Activated naive CD4-positive, alpha-beta T cell treated with anti-CD3 and anti-CD28 coated beads for 36 hours (primary cell): ENCODE results near the gene GAPDH. TPM values are rescaled to one million over a fixed set of nuclear protein-coding genes. Genes with fewer than 3 reads are reported as not detected.

Experiments
- CTCF ChIA-PET: fragments of 350-600 bp; sonication (Branson Sonifier 250); formaldehyde crosslinking; loops from one replicate; lab custom pipeline; 2021; ENCODE audit warnings: antibody characterized with exemption; lab: Charles Lee
- DNase-seq: peaks from one replicate; pipeline ENCODE4 v3.0.0-alpha.2; 2020
- H3K27ac Mint-ChIP-seq: one replicate; pipeline ENCODE4 v1.8.0; 2021; ENCODE audit warnings: mild to moderate bottlenecking, mixed read lengths
- H3K27me3 Mint-ChIP-seq: one replicate; pipeline ENCODE4 v1.8.0; 2021; ENCODE audit warnings: low read depth, mixed read lengths
- H3K36me3 Mint-ChIP-seq: one replicate; pipeline ENCODE4 v1.8.0; 2021; ENCODE audit warnings: low read depth, mixed read lengths
- H3K4me1 Mint-ChIP-seq: one replicate; pipeline ENCODE4 v1.8.0; 2021; ENCODE audit warnings: low read depth, mixed read lengths
- H3K4me3 Mint-ChIP-seq: one replicate; pipeline ENCODE4 v1.8.0; 2021; ENCODE audit warnings: mild to moderate bottlenecking, moderate library complexity, mixed read lengths
- H3K9me3 Mint-ChIP-seq: one replicate; pipeline ENCODE4 v1.8.0; 2021; ENCODE audit warnings: mixed read lengths
- intact Hi-C: fragments of 100-400 bp; cut with micrococcal nuclease; formaldehyde crosslinking; loops from one replicate; pipeline ENCODE4 v1.15.1; 2023
- total RNA-seq, 2 experiments: library from RNA; stranded (reverse); gene quantifications; one replicate each; pipeline ENCODE4 v1.2.3, GENCODE V29; 2021

GAPDH gene
- total RNA-seq, 2 experiments from 2014 or later = 6,537 to 6,787 TPM

DNA sequence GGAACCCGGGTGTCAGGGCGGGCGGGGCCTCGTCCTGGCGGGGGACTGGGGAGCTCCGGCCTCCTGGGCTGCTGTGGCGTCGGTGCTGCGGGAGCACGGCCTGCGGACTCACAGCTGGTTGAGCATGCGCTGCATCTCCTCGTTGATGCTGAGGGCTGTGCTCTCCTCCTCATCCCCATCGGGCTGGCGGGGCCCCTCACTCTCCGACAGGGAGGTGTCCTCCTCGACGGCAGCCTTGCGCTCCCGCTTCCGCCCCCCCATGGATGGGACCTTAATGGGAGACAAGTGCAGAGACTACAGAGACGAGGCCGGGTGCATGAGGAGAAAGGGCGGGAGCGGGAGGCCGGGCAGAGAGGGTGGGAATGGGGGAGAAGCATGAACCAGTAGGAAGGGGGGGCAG lies 14.2 kb downstream of the GAPDH start:
- no peak for DNase-seq
- Mint-ChIP-seq H3K27ac (no peak overlapping the region), H3K27me3 (no peaks in the 10 kb centered on the region), H3K4me1 (peaks cover 26% of the 10 kb centered on the region), H3K9me3 (no peaks in the 10 kb centered on the region), H3K36me3 (peaks cover 11% of the 10 kb centered on the region), H3K4me3 (no peak overlapping the region)
- CTCF ChIA-PET = interaction anchor here (6.5 kb wide), 1 partner anchor 10 kb away, joined by 65 read pairs; no protein-coding TSS in a partner anchor
- intact Hi-C loops = no loop called here

DNA sequence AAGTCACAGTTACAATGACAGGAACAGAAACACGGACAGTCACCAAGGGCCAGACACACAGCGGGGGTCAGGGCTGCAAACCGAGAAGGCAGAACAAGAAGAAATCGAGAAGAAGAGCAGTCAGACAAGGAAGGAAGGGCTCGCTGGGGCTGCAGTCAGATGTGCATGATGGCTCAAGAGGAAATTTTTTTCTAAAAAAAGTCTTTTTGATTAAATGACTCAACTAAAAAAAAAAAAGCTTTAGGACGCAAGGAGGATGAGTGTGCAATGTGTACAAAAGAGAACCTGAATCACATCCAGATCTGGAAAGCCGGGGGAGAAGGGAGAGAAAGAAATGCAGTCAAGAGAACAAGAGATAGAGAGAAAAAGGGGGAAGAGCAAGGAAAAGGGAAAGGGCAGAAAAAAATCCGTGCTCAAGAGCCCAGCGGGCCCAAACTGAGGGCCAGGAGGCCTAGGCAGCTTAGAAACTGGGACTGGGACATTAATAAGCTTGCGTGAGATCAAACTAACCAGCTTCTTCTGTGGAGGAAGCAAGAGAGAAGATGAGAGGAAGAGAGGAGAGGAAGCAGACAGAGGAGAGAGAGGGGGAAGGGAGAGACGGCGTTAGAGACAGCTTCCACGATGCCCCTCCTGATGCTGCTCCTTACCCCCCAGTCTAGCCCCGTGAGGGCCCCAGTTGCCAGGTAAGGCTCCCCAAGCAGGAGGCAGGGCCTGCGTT lies 14.8 kb downstream of the GAPDH start:
- Mint-ChIP-seq H3K9me3 (no peaks in the 10 kb centered on the region), H3K4me1 (peaks cover 30% of the 10 kb centered on the region), H3K27me3 (no peaks in the 10 kb centered on the region), H3K4me3 (no peak overlapping the region), H3K36me3 (peaks cover 11% of the 10 kb centered on the region), H3K27ac (no peak overlapping the region)
- DNase-seq = no peak
- intact Hi-C loops = no loop called here
- CTCF ChIA-PET = interaction anchor here (6.4 to 6.5 kb wide), 2 partner anchors 10 to 15 kb away, joined by 52 to 65 read pairs; no protein-coding TSS in a partner anchor

DNA sequence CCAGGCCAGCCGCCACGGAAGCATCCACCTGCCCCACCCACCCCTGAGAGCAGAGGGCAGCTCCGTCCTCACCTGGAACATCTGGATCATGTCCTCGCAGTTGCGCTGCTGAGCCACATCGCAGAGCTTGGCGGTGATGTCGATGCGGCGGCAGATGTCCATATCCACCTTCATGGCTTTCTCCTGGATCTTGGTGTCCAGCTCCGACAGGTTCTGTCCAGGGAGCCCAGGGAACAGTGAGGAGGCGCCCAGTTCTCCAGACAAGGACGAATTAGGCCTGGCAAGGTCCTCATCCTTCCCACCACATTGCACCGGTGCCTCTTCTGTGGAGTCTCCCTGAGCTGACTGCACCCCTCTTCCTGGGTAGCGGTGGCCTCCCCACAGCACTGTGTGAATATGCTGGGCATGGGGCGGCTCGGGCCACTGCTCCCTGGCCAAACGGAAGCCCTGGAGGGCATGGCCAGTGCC lies 15.4 kb downstream of the GAPDH start:
- H3K27me3 Mint-ChIP-seq = no peaks in the 10 kb centered on the region
- CTCF ChIA-PET = interaction anchor here (1.1 to 6.5 kb wide), 4 partner anchors 10 to 21 kb away, joined by 3 to 65 read pairs (median 28); no protein-coding TSS in a partner anchor
- H3K4me1 Mint-ChIP-seq = peaks cover 36% of the 10 kb centered on the region

DNA sequence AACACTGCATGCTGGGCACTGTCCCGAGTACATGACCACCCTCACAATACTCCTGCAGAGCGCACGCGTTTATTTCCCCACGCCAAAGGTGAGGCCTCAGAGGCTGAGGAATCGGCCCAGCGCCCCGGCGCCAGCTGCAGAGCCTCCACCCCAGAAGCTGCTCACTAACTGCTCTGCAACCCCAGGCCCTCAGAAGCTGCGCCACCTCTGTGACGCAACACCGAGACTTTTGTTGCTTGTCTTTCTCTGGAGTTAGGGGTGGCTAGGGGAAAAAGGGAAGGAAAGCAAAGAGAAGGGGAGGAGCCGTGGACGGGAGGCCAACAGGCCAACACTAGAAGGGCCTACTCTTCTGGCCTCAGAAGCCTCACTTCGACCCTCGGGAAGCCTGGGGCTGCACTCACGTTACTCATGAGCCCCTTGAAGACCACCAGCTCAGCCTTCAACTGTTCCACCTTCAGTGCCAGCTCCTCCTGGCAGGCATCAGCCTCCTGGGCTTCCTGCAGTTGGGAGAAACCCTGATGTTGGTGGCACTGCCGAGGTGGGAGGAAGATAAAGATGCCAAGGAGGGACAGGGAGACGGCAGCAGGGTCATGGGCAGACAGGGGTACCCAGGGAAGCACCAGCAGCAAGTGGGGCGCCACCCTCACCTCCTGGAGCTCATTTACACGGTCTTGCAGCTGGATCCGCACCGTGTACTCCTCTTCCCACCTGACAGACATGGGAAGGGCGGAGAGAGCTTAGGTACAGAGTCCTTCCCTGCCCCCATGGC lies 16.2 kb downstream of the GAPDH start:
- CTCF ChIA-PET = interaction anchor here (0.5 to 6.5 kb wide), 6 partner anchors 9 to 51 kb away, joined by 3 to 65 read pairs (median 4); no protein-coding TSS in a partner anchor
- Mint-ChIP-seq H3K9me3 (no peaks in the 10 kb centered on the region), H3K36me3 (peaks cover 15% of the 10 kb centered on the region), H3K27ac (no peak overlapping the region), H3K4me3 (no peak overlapping the region), H3K27me3 (no peaks in the 10 kb centered on the region), H3K4me1 (peaks cover 41% of the 10 kb centered on the region)
- intact Hi-C loops = no loop called here
- no peak for DNase-seq

More for the DNA sequence above, 15.4 kb downstream of the GAPDH start:
- DNase-seq = no peak
- no peak overlapping the region for H3K4me3 Mint-ChIP-seq
- H3K27ac Mint-ChIP-seq = no peak overlapping the region
- intact Hi-C loops = no loop called here
- H3K36me3 Mint-ChIP-seq = peaks cover 10% of the 10 kb centered on the region
- H3K9me3 Mint-ChIP-seq = no peaks in the 10 kb centered on the region

DNA sequence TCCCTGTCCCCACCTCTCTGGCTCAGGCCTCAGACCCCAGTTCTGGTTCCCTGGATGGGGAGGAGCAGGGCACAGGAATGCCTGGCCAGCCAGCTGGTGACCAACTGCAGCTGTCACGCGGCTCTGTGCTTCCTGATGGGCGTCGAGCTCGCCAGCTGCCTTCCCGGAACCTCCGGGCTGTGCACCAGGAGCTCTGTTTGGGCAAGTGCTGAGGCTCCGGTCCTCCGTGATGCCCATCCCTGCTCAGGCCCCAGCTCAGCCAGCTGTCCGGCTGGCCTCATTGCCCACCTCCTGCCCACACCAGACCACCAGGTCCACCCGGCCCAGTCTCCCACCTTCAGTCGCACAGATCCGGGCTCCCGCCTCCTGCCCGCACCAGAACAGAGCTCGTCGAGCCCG lies 16.7 kb downstream of the GAPDH start:
- Mint-ChIP-seq H3K4me1 (peaks cover 41% of the 10 kb centered on the region), H3K27ac (peak overlapping the region; percentile 26), H3K4me3 (no peak overlapping the region), H3K36me3 (peaks cover 13% of the 10 kb centered on the region), H3K9me3 (no peaks in the 10 kb centered on the region), H3K27me3 (no peaks in the 10 kb centered on the region)
- CTCF ChIA-PET = interaction anchor here (1.1 to 6.5 kb wide), 4 partner anchors 12 to 50 kb away, joined by 4 to 65 read pairs (median 28); no protein-coding TSS in a partner anchor
- no peak for DNase-seq
- intact Hi-C loops = no loop called here

DNA sequence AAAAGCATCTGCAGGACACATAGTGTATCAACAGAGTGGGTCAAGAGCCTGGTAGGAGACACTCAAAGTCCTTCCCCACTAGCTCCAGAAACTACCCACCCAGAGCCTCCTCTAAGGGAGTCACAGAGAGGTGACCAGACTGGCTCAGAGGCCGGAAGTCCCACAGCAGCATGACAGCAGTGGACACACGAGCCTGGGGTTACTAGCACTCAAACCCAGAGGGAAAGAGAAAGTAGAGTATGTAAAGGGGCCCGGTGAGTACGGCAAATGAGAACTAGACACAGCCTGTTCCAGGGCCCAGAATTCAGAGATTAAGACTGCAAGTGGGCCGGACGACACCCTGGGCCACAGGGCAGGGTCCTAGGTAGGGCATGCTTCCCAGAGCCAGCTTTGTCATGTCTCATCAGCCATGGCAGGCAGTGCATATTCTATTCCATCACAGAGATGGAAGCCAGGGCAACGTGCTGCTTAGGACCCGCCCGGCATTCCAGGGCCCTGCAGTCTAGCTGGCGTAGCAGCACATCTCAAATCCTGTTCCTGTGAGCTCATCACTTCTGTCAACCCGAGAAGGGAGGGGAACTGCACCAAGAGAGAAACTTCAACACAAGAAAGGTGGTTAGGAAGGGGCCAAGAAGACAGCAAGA lies 17.3 kb downstream of the GAPDH start:
- H3K4me1 Mint-ChIP-seq = peaks cover 44% of the 10 kb centered on the region
- no peak overlapping the region for H3K4me3 Mint-ChIP-seq
- H3K27me3 Mint-ChIP-seq = no peaks in the 10 kb centered on the region
- intact Hi-C loops = no loop called here
- DNase-seq = no peak
- CTCF ChIA-PET = interaction anchor here (0.6 to 6.5 kb wide), 7 partner anchors 13 to 225 kb away, joined by 3 to 65 read pairs (median 5); partner anchors contain the start of gene LPAR5
- H3K9me3 Mint-ChIP-seq = no peaks in the 10 kb centered on the region
- H3K36me3 Mint-ChIP-seq = peaks cover 14% of the 10 kb centered on the region
- peak overlapping the region; percentile 26 for H3K27ac Mint-ChIP-seq

DNA sequence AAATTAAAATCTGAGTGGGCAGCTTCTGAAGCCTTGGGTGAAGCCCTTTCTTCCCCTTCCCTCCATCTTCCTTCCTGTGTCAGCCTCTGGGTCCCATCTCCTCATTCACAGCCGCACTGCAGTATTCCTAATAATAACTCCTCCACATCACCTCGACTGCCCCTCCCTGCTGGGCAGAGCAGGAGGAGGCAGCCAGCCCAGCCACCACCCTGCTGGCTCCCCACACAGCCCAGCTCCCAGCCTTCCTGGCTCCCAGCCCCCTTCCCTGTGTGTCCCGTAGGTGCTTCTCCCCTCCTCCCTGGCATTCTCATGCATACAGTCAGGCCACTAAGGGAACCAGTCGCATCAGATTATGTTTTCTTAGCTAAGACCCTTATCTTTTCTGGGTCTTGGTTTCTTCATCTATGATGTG lies 17.8 kb downstream of the GAPDH start:
- Mint-ChIP-seq H3K27ac (no peak overlapping the region), H3K27me3 (no peaks in the 10 kb centered on the region), H3K9me3 (no peaks in the 10 kb centered on the region), H3K36me3 (peaks cover 20% of the 10 kb centered on the region), H3K4me1 (peaks cover 49% of the 10 kb centered on the region), H3K4me3 (no peak overlapping the region)
- CTCF ChIA-PET = interaction anchor here (0.6 to 6.5 kb wide), 7 partner anchors 12 to 226 kb away, joined by 3 to 65 read pairs (median 5); partner anchors contain the start of gene LPAR5
- intact Hi-C loops = no loop called here
- DNase-seq = no peak

DNA sequence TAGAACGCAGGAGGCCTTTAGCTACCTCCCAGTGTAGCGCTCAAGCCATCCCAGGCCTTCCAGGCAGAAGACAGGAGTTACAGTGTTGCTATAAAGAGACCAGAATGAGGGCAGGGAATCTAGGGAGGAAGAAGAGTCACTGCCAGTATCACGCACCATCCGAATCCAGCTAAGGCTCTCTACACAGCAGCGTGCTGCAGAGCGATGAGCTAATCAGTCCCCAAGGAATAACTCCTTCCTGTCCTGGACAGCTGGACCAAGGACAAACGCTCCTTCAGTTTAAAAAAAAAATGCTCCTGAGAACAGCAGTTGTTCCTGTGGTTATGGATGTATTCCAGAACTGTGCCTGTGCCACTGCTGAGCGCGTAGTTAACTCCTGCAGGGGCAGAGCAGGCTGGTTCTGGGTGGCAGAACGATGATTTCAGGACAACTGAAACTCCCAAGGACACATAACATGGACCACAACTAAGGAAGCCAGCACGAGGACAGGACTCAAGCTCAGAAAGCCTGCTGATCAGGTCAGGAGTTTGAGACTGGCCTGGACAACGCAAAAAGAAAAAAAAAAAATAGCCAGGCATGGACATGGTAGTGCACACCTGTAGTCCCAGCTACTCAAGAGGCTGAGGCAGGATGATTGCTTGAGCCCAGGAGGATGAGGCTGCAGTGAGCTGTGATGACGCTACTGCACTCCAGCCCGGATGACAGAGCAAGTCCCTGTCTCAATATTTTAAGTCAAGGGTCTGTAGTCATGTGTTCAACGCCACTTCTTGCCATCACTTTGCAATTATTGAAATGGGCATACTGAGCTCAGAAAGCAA lies 18.9 kb downstream of the GAPDH start:
- peaks cover 18% of the 10 kb centered on the region for H3K36me3 Mint-ChIP-seq
- H3K4me3 Mint-ChIP-seq = no peak overlapping the region
- intact Hi-C loops = no loop called here
- H3K27me3 Mint-ChIP-seq = no peaks in the 10 kb centered on the region
- no peak for DNase-seq
- H3K9me3 Mint-ChIP-seq = no peaks in the 10 kb centered on the region
- CTCF ChIA-PET = interaction anchor here (0.6 to 6.5 kb wide), 16 partner anchors 9 to 299 kb away, joined by 3 to 65 read pairs (median 4); partner anchors contain the start of genes CDCA3, NOP2 and USP5
- no peak overlapping the region for H3K27ac Mint-ChIP-seq
- H3K4me1 Mint-ChIP-seq = peaks cover 55% of the 10 kb centered on the region

DNA sequence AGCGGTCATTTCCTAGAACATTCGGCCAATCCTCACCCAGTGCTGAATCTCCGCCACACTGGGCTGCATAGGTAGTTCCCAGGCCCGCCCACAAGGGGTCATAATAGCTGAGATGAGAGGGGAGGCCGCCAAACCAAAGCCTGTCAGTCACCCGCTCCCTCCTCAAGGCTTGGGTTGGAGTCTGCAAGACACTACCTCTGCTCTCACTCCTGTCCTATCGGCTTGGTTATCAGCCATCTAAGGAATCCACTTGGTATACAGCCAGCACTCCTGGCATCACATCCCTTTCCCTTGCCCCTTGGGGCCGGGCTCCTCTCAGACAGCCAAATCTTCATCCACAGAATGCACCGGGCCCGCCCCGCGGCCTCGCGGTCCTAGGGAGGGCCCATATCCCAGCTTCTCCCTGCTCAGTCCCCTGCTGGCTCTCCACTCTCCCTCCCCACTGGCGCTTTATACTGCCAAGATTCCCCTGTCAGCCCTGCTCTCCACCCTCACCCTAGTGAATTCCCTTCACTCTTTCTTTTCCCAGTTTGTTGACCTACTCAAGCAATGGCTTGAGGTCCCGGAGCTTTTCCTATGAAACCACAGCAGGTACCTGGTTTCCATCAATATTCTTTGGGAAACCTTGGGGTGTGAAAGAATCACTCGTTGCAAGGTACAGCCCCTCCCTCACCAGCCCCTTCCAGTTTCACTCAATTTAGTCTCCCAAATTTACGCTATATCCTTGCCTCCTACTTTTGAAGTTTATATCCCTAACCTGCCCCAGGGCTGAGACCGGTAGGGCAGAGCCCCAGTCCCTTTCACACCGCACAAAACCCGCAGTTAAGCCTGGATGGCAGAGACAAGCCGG lies 20.1 kb downstream of the GAPDH start:
- H3K27me3 Mint-ChIP-seq = no peaks in the 10 kb centered on the region
- peaks cover 19% of the 10 kb centered on the region for H3K36me3 Mint-ChIP-seq
- peaks cover 52% of the 10 kb centered on the region for H3K4me1 Mint-ChIP-seq

DNA sequence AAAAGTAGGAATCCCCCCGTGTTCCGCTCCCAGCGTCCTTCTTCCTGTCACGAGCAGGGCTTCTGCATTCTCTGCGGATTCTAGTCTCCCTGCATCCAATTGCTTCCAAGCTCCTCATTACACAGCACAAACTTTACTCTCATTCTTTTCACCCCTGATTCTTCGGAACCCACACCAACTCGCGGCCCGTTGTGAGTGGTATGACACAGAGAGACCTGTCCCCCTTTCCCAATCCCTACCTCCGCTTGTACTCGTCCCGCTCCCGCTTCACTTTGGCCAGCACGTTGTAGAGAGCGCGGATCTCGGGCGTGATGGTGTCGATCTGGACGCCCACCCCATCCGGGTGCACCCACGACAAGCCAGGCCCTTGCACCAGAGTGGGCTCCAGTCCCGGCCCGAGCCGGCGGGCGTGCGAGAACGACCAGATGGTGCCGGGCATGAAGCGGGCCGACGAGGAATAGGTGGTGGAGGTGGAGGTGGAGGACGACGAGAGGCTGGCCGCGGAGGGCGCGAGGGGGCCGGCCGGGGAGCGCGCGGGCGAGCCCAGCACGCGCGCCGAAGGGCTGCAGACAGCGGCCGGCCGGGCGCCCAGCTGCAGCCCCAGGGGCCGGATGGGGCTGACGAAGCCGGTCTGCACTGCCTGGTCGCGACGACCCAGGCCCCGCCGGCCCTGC lies 20.8 kb downstream of the GAPDH start:
- peaks cover 27% of the 10 kb centered on the region for H3K36me3 Mint-ChIP-seq
- no peaks in the 10 kb centered on the region for H3K9me3 Mint-ChIP-seq
- H3K4me3 Mint-ChIP-seq = peak overlapping the region; percentile 78
- no peak for DNase-seq
- CTCF ChIA-PET = interaction anchor here (0.6 to 6.5 kb wide), 13 partner anchors 9 to 297 kb away, joined by 3 to 65 read pairs (median 4); partner anchors contain the start of genes CDCA3, COPS7A, NOP2 and USP5
- intact Hi-C loops = loop anchor here (5.0 kb wide), 1 partner anchor 218 kb away; no protein-coding TSS in a partner anchor
- peaks cover 52% of the 10 kb centered on the region for H3K4me1 Mint-ChIP-seq
- peak overlapping the region; percentile 1 for H3K27ac Mint-ChIP-seq
- no peaks in the 10 kb centered on the region for H3K27me3 Mint-ChIP-seq

More for the DNA sequence above, 20.1 kb downstream of the GAPDH start:
- peak; percentile 86 for DNase-seq
- peak overlapping the region; percentile 78 for H3K4me3 Mint-ChIP-seq
- intact Hi-C loops = loop anchor here (1.0 to 5.0 kb wide), 2 partner anchors 130 to 217 kb away; no protein-coding TSS in a partner anchor
- H3K9me3 Mint-ChIP-seq = no peaks in the 10 kb centered on the region
- H3K27ac Mint-ChIP-seq = peak overlapping the region; percentile 1
- CTCF ChIA-PET = interaction anchor here (0.6 to 6.5 kb wide), 13 partner anchors 10 to 298 kb away, joined by 3 to 65 read pairs (median 4); partner anchors contain the start of genes CDCA3, COPS7A, NOP2 and USP5
